Activated T-helper 17 cell treated with anti-CD3 and anti-CD28 coated beads, Interleukin-2, amount 50 U/mL, for 72 hours (primary cell): ENCODE data around the gene FTO. TPM values are rescaled to one million over a fixed set of nuclear protein-coding genes. Genes with fewer than 3 reads are reported as not detected.

ENCODE experiments used
- ATAC-seq: fragments of 150-1000 bp; cut with Tn5 transposase; replicated peaks from 2 replicates; pipeline ENCODE4 v1.10.0; 2021; ENCODE audit warnings: mild to moderate bottlenecking, moderate library complexity
- H3K27ac Mint-ChIP-seq: one replicate; pipeline ENCODE4 v1.8.0; 2022; ENCODE audit warnings: mixed read lengths
- H3K27me3 Mint-ChIP-seq: one replicate; pipeline ENCODE4 v1.8.0; 2022; ENCODE audit warnings: mixed read lengths
- H3K36me3 Mint-ChIP-seq: one replicate; pipeline ENCODE4 v1.8.0; 2022; ENCODE audit warnings: low read depth, mild to moderate bottlenecking, mixed read lengths
- H3K4me1 Mint-ChIP-seq: one replicate; pipeline ENCODE4 v1.8.0; 2022; ENCODE audit warnings: mixed read lengths
- H3K4me3 Mint-ChIP-seq: one replicate; pipeline ENCODE4 v1.8.0; 2022; ENCODE audit warnings: mild to moderate bottlenecking, mixed read lengths
- H3K9me3 Mint-ChIP-seq: one replicate; pipeline ENCODE4 v1.8.0; 2022; ENCODE audit warnings: mixed read lengths
- total RNA-seq, 2 donors: library from RNA; stranded (reverse); gene quantifications; one replicate each; pipeline ENCODE4 v1.2.3, GENCODE V29; 2022

The FTO gene
- total RNA-seq, 2 donors from 2014 or later = 50.0 to 54.1 TPM

DNA sequence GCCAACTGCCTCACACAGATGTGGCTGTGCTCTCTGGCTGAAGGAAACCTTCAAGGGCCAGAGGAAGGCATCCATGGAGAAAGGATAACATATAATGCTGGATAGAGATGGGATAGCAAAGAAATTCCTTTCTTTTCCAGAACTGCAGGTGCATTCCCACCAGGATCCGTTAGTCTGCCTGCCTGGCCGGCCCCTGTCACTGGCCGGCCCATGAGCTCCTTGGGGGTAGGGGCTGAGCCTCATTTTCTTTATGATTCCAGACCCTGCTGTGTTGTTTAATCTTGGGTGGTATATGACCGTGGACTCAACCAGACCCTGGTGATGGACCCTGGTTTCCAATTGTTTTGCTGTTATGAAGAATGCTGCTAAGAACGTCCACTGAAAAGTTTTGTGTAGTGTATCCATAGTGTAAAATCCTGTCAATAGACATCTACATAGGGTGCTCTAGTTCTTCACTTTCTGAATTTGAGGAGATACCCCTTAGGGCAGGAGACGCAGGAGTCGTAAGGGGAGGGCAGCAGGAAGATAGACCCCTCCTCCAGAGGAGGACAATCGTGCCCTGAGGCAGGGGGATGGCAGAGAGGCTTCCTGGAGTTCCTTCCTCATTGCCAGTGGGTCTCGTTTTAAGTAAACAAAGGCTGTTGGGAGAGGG, 489.2 kb downstream of the FTO start:
- no peak overlapping the region for H3K4me3 Mint-ChIP-seq
- no peaks in the 10 kb centered on the region for H3K4me1 Mint-ChIP-seq
- no peak overlapping the region for H3K27ac Mint-ChIP-seq
- no peaks in the 10 kb centered on the region for H3K9me3 Mint-ChIP-seq
- ATAC-seq = no peak
- H3K36me3 Mint-ChIP-seq = no peaks in the 10 kb centered on the region
- peaks cover 20% of the 10 kb centered on the region for H3K27me3 Mint-ChIP-seq

DNA sequence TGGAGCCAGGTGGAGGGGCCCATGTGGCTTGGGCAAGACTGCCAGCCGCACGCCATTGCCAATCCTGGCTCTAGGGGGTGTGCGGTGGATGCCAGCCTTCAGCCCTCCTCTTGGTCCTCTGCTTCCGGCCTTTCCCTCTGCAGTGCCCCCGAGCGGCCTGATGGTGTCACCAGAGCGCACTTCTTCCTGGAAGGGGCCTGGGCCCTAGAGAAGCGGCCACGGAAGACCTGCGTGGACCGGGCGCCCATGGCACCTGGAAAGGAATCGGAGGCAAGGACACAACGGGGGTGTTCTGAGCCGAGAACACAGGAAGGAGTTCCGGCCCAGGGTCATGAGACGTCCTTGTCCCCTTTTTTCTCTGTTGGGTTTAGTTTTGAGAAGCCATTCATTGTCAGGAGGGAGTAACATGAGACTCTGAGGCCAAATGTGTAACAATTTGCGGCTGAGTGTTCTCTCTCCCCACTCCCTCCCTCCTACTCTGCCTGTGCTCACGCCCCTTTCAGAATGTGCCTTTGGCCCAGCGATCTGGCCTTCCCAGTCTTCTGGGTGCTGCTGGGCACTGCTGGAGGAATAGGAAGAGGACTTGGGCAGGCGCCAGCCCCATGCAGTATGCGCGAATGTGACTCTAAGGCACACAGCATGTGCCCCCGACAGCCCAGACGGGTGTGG, 489.8 kb downstream of the FTO start:
- Mint-ChIP-seq H3K4me3 (no peak overlapping the region), H3K4me1 (no peaks in the 10 kb centered on the region), H3K27me3 (peaks cover 17% of the 10 kb centered on the region), H3K36me3 (no peaks in the 10 kb centered on the region), H3K27ac (no peak overlapping the region), H3K9me3 (peaks cover under 1% of the 10 kb centered on the region)
- ATAC-seq = peak; percentile 63

- no peaks in the 10 kb centered on the region for H3K36me3 Mint-ChIP-seq
- peaks cover 4% of the 10 kb centered on the region for H3K9me3 Mint-ChIP-seq
- H3K27me3 Mint-ChIP-seq = peaks cover 20% of the 10 kb centered on the region
- no peak for ATAC-seq
- no peaks in the 10 kb centered on the region for H3K4me1 Mint-ChIP-seq
- H3K27ac Mint-ChIP-seq = no peak overlapping the region
- H3K4me3 Mint-ChIP-seq = no peak overlapping the region
These were observed 490.4 kb downstream of the FTO start for GRCh38 chr16:54194334-54194743.

GRCh38 chr16:54197758-54198157, 493.8 kb downstream of the FTO start:
- ATAC-seq = no peak
- Mint-ChIP-seq H3K9me3 (peaks cover 4% of the 10 kb centered on the region), H3K4me1 (no peaks in the 10 kb centered on the region), H3K27me3 (peaks cover 9% of the 10 kb centered on the region), H3K27ac (no peak overlapping the region), H3K36me3 (no peaks in the 10 kb centered on the region), H3K4me3 (no peak overlapping the region)

DNA sequence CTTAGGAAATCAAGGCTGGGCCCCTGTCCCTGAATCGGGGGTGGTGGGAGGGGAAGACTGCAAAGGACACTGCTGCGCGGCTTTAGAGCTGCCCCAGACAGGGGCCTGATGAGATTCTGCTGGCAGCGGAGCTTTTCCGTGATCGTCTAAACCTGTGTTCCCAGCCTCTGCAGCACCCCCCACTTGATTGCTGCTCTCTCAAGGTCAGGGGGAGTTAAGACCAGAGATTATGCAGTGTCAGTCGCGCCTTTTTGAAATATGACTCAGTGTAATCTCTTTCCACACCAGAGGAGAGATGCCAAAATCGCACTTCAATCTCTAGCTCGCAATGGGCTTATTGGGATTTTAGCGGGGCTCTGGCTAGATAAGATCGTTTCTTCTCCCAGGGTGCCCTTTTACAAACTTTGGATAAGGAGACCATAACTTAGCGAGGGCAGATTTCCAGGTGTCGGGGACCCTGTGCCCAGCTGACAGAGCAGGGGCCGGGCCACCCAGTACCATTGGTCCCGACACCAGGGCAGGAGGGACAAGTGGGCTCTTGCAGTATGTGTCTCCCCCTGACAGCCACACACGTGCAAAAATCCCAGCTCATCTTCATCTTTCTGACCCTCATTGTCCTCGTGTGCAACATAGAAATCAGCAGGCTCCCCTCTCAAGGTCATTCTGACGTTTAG, 495.7 kb downstream of the FTO start:
- H3K9me3 Mint-ChIP-seq = peaks cover 4% of the 10 kb centered on the region
- no peaks in the 10 kb centered on the region for H3K36me3 Mint-ChIP-seq
- no peak for ATAC-seq
- no peaks in the 10 kb centered on the region for H3K4me1 Mint-ChIP-seq
- no peak overlapping the region for H3K4me3 Mint-ChIP-seq
- H3K27ac Mint-ChIP-seq = no peak overlapping the region
- H3K27me3 Mint-ChIP-seq = peaks cover 6% of the 10 kb centered on the region

- no peaks in the 10 kb centered on the region for H3K36me3 Mint-ChIP-seq
- no peak for ATAC-seq
- H3K4me3 Mint-ChIP-seq = no peak overlapping the region
- peaks cover 4% of the 10 kb centered on the region for H3K9me3 Mint-ChIP-seq
- no peak overlapping the region for H3K27ac Mint-ChIP-seq
- H3K4me1 Mint-ChIP-seq = no peaks in the 10 kb centered on the region
- H3K27me3 Mint-ChIP-seq = peaks cover 6% of the 10 kb centered on the region
These were observed 496.2 kb downstream of the FTO start for GRCh38 chr16:54200161-54200534.

- no peak for ATAC-seq
- H3K9me3 Mint-ChIP-seq = peaks cover 4% of the 10 kb centered on the region
- no peaks in the 10 kb centered on the region for H3K36me3 Mint-ChIP-seq
- no peaks in the 10 kb centered on the region for H3K4me1 Mint-ChIP-seq
- H3K4me3 Mint-ChIP-seq = no peak overlapping the region
- H3K27ac Mint-ChIP-seq = no peak overlapping the region
- peaks cover 6% of the 10 kb centered on the region for H3K27me3 Mint-ChIP-seq
These were observed 496.8 kb downstream of the FTO start for GRCh38 chr16:54200720-54201119.

GRCh38 chr16:54201200-54201599, 497.2 kb downstream of the FTO start:
- Mint-ChIP-seq H3K27me3 (peaks cover 6% of the 10 kb centered on the region), H3K9me3 (peaks cover 4% of the 10 kb centered on the region), H3K4me1 (no peaks in the 10 kb centered on the region), H3K27ac (no peak overlapping the region), H3K36me3 (no peaks in the 10 kb centered on the region), H3K4me3 (no peak overlapping the region)
- no peak for ATAC-seq

Other genes starting within 250 kb of the FTO start
- gene AKTIP, start 200.9 kb upstream of the FTO start, total RNA-seq = 10 to 100 TPM; 21.8 to 24.5 TPM
- 1 to 10 TPM; 6.0 to 7.7 TPM for gene RPGRIP1L, start 297 bp upstream of the FTO start, total RNA-seq